CD8-positive, alpha-beta memory T cell (primary cell): ENCODE data around the gene FAM47E. TPM values are rescaled to one million over a fixed set of nuclear protein-coding genes. Genes with fewer than 3 reads are reported as not detected.

Experiments
- CTCF ChIA-PET: fragments of 350-600 bp; sonication (Branson Sonifier 250); formaldehyde crosslinking; loops from one replicate; lab custom pipeline; 2021; ENCODE audit warnings: antibody characterized with exemption; lab: Charles Lee
- POLR2A ChIA-PET: fragments of 350-600 bp; sonication (Branson Sonifier 250); formaldehyde crosslinking; loops from one replicate; lab custom pipeline; 2021; ENCODE audit warnings: antibody characterized with exemption; lab: Charles Lee
- DNase-seq, 5 donors: peaks; one replicate each; pipeline versions ENCODE4 v3.0.0 to v3.0.0-alpha.2; 2020 to 2022; ENCODE audit warnings: mixed read lengths in 1 of 5
- H3K27ac ChIP-seq: one replicate; pipeline ENCODE4 v1.7.0; 2013; ENCODE audit warnings: low read depth, mild to moderate bottlenecking, low read length, moderate library complexity
- H3K27me3 ChIP-seq: 2 replicates; pipeline ENCODE4 v1.7.0; 2013; ENCODE audit warnings: low read length, mild to moderate bottlenecking; ENCODE audit not compliant: insufficient read depth, poor library complexity, severe bottlenecking
- H3K36me3 ChIP-seq: 2 replicates; pipeline ENCODE4 v1.7.0; 2013; ENCODE audit warnings: mild to moderate bottlenecking, low read length, moderate library complexity; ENCODE audit not compliant: insufficient read depth
- H3K4me1 ChIP-seq: 2 replicates; pipeline ENCODE4 v1.7.0; 2013; ENCODE audit warnings: mild to moderate bottlenecking, low read length, moderate library complexity; ENCODE audit not compliant: insufficient read depth
- H3K4me3 ChIP-seq: 2 replicates; pipeline ENCODE4 v1.7.0; 2013; ENCODE audit warnings: mild to moderate bottlenecking, low read length
- H3K9me3 ChIP-seq: 2 replicates; pipeline ENCODE4 v1.7.0; 2013; ENCODE audit warnings: mild to moderate bottlenecking, low read length
- H3K27ac Mint-ChIP-seq, 8 donors: one replicate each; pipeline ENCODE4 v1.8.0; 2020 to 2021; ENCODE audit warnings: mixed read lengths in 8 of 8, mild to moderate bottlenecking in 6 of 8, inconsistent platforms in 3 of 8, moderate library complexity in 3 of 8
- H3K27me3 Mint-ChIP-seq, 2 donors: one replicate each; pipeline ENCODE4 v1.8.0; 2020 to 2021; ENCODE audit warnings: mixed read lengths in 2 of 2, mild to moderate bottlenecking in 1 of 2, moderate library complexity in 1 of 2
- H3K36me3 Mint-ChIP-seq, 3 donors: one replicate each; pipeline ENCODE4 v1.8.0; 2020 to 2021; ENCODE audit warnings: mixed read lengths in 3 of 3, inconsistent platforms in 1 of 3, mild to moderate bottlenecking in 1 of 3
- H3K4me1 Mint-ChIP-seq, 3 donors: one replicate each; pipeline ENCODE4 v1.8.0; 2020 to 2021; ENCODE audit warnings: mixed read lengths in 3 of 3, inconsistent platforms in 1 of 3, mild to moderate bottlenecking in 1 of 3
- H3K4me3 Mint-ChIP-seq, 7 donors: one replicate each; pipeline ENCODE4 v1.8.0; 2020 to 2021; ENCODE audit warnings: mixed read lengths in 7 of 7, mild to moderate bottlenecking in 6 of 7, moderate library complexity in 4 of 7, inconsistent platforms in 2 of 7
- H3K9me3 Mint-ChIP-seq, 5 donors: one replicate each; pipeline ENCODE4 v1.8.0; 2020 to 2022; ENCODE audit warnings: mixed read lengths in 5 of 5, mild to moderate bottlenecking in 3 of 5, moderate library complexity in 2 of 5, inconsistent platforms in 1 of 5
- polyA plus RNA-seq: library from polyadenylated mRNA; unstranded; fragments of 300-500 nt; fragmentation: Illumina TruSeq; gene quantifications from one replicate; pipeline ENCODE4 v1.2.3, GENCODE V29; 2021
- total RNA-seq, 2 experiments: library from RNA; stranded (reverse); gene quantifications; one replicate each; pipeline ENCODE4 v1.2.3, GENCODE V29; 2021

Gene FAM47E, protein sequence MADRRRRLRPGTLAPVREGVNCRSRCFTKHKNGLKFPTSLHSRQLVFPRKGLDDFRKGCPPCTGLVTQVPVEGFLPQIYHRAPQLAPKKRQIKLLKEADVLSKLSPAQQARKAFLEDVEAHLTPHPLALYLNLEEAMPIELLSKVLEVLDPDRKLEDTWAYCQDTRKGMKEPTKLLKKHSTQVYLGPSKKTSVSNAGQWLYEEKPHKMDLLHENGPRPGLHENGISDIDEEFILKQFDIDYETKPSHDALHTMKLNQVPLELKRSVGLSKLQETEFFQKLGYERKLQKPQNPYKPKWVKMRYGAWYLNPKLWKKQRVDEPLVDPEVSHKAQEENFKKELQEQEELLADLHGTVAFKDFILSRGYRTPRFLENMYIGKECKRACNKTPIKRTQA
- total RNA-seq = not detected
- not detected for polyA plus RNA-seq

- CTCF ChIA-PET = interaction anchor here (1.2 kb wide), 1 partner anchor 72 kb away, joined by 3 read pairs; no protein-coding TSS in a partner anchor
- peaks cover 7 to 8% (median 7%) of the 10 kb centered on the region in 3 donors for H3K4me1 Mint-ChIP-seq
- no peaks in the 10 kb centered on the region for H3K36me3 Mint-ChIP-seq
- H3K9me3 Mint-ChIP-seq = no peaks in the 10 kb centered on the region
- Histone ChIP-seq H3K36me3 (no peaks in the 10 kb centered on the region), H3K9me3 (no peaks in the 10 kb centered on the region), H3K27ac (no peak within 1 kb of the TSS), H3K27me3 (peaks cover 30% of the 10 kb centered on the region), H3K4me3 (peak within 1 kb of the TSS; percentile 32), H3K4me1 (peaks cover 5% of the 10 kb centered on the region)
- H3K27me3 Mint-ChIP-seq = peaks cover 30 to 89% of the 10 kb centered on the region in 2 donors
- POLR2A ChIA-PET = no interaction called here
- peak within 1 kb of the TSS in 2 of 8 donors; percentile 6 to 60 for H3K27ac Mint-ChIP-seq
- DNase-seq = peak in 4 of 5 donors; percentile 3 to 50 (median 24)
- peak within 1 kb of the TSS; percentile 21 to 90 (median 77) for H3K4me3 Mint-ChIP-seq
Observed at GRCh38 chr4:76251441-76252270, at the start of gene FAM47E. FAM47E (plus strand) TSS chr4:76251721; CDS start chr4:76251747, 26 bp downstream.

DNA sequence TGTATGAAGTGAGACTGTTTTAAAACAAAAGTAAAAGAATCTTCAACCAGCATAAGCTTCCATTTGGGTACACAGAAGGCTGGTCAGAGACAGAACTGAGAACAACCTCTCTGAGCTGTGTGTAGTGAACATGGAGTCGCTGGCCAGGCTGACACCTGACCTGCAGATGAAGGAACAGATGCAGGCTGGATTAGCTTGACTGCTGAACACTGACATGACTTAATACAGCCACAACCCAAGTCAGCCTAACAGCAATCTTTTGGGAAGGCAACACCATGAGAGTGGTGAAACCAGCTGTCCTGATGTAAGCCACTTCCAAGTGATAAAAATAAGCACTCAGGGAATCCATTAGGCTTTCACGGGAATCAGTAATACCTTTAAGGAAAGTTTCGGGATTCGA is 48.0 kb upstream of the FAM47E start:
- no peak overlapping the region for H3K27ac ChIP-seq
- no peak for DNase-seq
- peaks cover 17% of the 10 kb centered on the region for H3K4me1 ChIP-seq
- CTCF ChIA-PET = no interaction called here
- no peak overlapping the region for H3K4me3 ChIP-seq
- Mint-ChIP-seq H3K9me3 (no peaks in the 10 kb centered on the region), H3K4me3 (no peak overlapping the region), H3K27ac (no peak overlapping the region), H3K4me1 (peaks cover 31 to 61% (median 60%) of the 10 kb centered on the region in 3 donors), H3K36me3 (no peaks in the 10 kb centered on the region), H3K27me3 (no peaks in the 10 kb centered on the region)
- no peaks in the 10 kb centered on the region for H3K36me3 ChIP-seq
- POLR2A ChIA-PET = no interaction called here
- no peaks in the 10 kb centered on the region for H3K27me3 ChIP-seq
- no peaks in the 10 kb centered on the region for H3K9me3 ChIP-seq

- POLR2A ChIA-PET = no interaction called here
- Histone ChIP-seq H3K27me3 (no peaks in the 10 kb centered on the region), H3K36me3 (no peaks in the 10 kb centered on the region), H3K4me3 (no peak overlapping the region), H3K27ac (no peak overlapping the region), H3K9me3 (no peaks in the 10 kb centered on the region), H3K4me1 (peaks cover 3% of the 10 kb centered on the region)
- no peaks in the 10 kb centered on the region for H3K36me3 Mint-ChIP-seq
- no peak overlapping the region for H3K4me3 Mint-ChIP-seq
- no peak overlapping the region for H3K27ac Mint-ChIP-seq
- no peaks in the 10 kb centered on the region for H3K9me3 Mint-ChIP-seq
- no peaks in the 10 kb centered on the region for H3K27me3 Mint-ChIP-seq
- CTCF ChIA-PET = no interaction called here
- H3K4me1 Mint-ChIP-seq = peaks cover 27 to 56% (median 55%) of the 10 kb centered on the region in 3 donors
- no peak for DNase-seq
Observed at GRCh38 chr4:76204936-76205335, 46.6 kb upstream of the FAM47E start.

DNA sequence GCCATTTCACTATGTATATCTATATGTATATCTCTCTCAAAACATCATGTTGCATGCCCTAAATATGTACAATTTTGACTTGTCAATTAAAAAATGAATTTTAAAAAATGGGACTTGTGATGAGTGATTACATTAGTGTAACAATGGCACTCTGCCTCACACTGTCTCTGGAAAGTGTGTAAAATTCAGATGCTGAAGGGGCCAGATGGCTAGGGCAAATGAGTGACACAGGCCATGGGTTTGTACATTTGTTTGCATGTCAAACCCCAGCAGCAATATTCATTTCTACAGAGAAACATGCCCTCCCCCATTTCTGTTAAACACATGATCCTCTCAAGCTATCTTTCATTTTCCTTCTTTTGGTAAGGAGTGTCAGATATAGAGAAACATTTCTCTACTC is 46.0 kb upstream of the FAM47E start:
- Mint-ChIP-seq H3K36me3 (no peaks in the 10 kb centered on the region), H3K9me3 (no peaks in the 10 kb centered on the region), H3K27me3 (no peaks in the 10 kb centered on the region), H3K27ac (no peak overlapping the region), H3K4me1 (peaks cover 28 to 56% (median 55%) of the 10 kb centered on the region in 3 donors), H3K4me3 (no peak overlapping the region)
- DNase-seq = no peak
- H3K27me3 ChIP-seq = no peaks in the 10 kb centered on the region
- no peaks in the 10 kb centered on the region for H3K4me1 ChIP-seq
- no peaks in the 10 kb centered on the region for H3K36me3 ChIP-seq
- H3K4me3 ChIP-seq = no peak overlapping the region
- H3K9me3 ChIP-seq = no peaks in the 10 kb centered on the region
- ChIA-PET POLR2A (no interaction called here), CTCF (no interaction called here)
- no peak overlapping the region for H3K27ac ChIP-seq

GRCh38 chr4:76206222-76206942 is 45.1 kb upstream of the FAM47E start:
- Histone ChIP-seq H3K4me1 (peaks cover 5% of the 10 kb centered on the region), H3K27me3 (no peaks in the 10 kb centered on the region), H3K36me3 (no peaks in the 10 kb centered on the region), H3K27ac (no peak overlapping the region), H3K9me3 (no peaks in the 10 kb centered on the region), H3K4me3 (no peak overlapping the region)
- DNase-seq = no peak
- Mint-ChIP-seq H3K9me3 (no peaks in the 10 kb centered on the region), H3K27me3 (no peaks in the 10 kb centered on the region), H3K36me3 (peaks cover 0 to 1% (median 0%) of the 10 kb centered on the region in 3 donors), H3K4me1 (peaks cover 24 to 56% (median 55%) of the 10 kb centered on the region in 3 donors), H3K4me3 (no peak overlapping the region), H3K27ac (no peak overlapping the region)
- CTCF ChIA-PET = no interaction called here
- POLR2A ChIA-PET = no interaction called here

- ChIA-PET POLR2A (no interaction called here), CTCF (no interaction called here)
- Mint-ChIP-seq H3K4me1 (peaks cover 32 to 64% (median 62%) of the 10 kb centered on the region in 3 donors), H3K36me3 (peaks cover 0 to 1% (median 0%) of the 10 kb centered on the region in 3 donors), H3K27ac (peak overlapping the region in 1 of 8 donors; percentile 23), H3K27me3 (no peaks in the 10 kb centered on the region), H3K9me3 (no peaks in the 10 kb centered on the region), H3K4me3 (no peak overlapping the region)
- Histone ChIP-seq H3K9me3 (no peaks in the 10 kb centered on the region), H3K4me3 (no peak overlapping the region), H3K27ac (no peak overlapping the region), H3K27me3 (no peaks in the 10 kb centered on the region), H3K4me1 (peaks cover 17% of the 10 kb centered on the region), H3K36me3 (no peaks in the 10 kb centered on the region)
- no peak for DNase-seq
Observed at GRCh38 chr4:76207549-76207948, 44.0 kb upstream of the FAM47E start.

- H3K4me3 Mint-ChIP-seq = peak overlapping the region in 1 of 7 donors; percentile 47
- Histone ChIP-seq H3K27ac (no peak overlapping the region), H3K27me3 (no peaks in the 10 kb centered on the region), H3K9me3 (no peaks in the 10 kb centered on the region), H3K4me1 (peaks cover 18% of the 10 kb centered on the region), H3K4me3 (no peak overlapping the region), H3K36me3 (no peaks in the 10 kb centered on the region)
- DNase-seq = no peak
- H3K36me3 Mint-ChIP-seq = peaks cover 0 to 4% (median 1%) of the 10 kb centered on the region in 3 donors
- peaks cover 38 to 69% (median 67%) of the 10 kb centered on the region in 3 donors for H3K4me1 Mint-ChIP-seq
- ChIA-PET POLR2A (no interaction called here), CTCF (no interaction called here)
- no peaks in the 10 kb centered on the region for H3K9me3 Mint-ChIP-seq
- peaks cover 0 to 2% of the 10 kb centered on the region in 2 donors for H3K27me3 Mint-ChIP-seq
- H3K27ac Mint-ChIP-seq = peak overlapping the region in 4 of 8 donors; percentile 30 to 58 (median 48)
Observed at GRCh38 chr4:76208005-76208765, 43.3 kb upstream of the FAM47E start.
